Activated CD4-positive, CD25-positive, alpha-beta regulatory T cell treated with anti-CD3 and anti-CD28 coated beads, Interleukin-2, amount 50 U/mL, for 24 hours (primary cell): ENCODE data around the gene FFAR2.

ENCODE experiments used
- ATAC-seq, 2 donors: fragments of 150-1000 bp; cut with Tn5 transposase; one replicate each; pipeline ENCODE4 v1.10.0; 2021; ENCODE audit warnings: mild to moderate bottlenecking in 1 of 2, moderate library complexity in 1 of 2

FFAR2 gene

GRCh38 chr19:35427187-35427586, 20.9 kb upstream of the FFAR2 start:
- no peak for ATAC-seq

DNA sequence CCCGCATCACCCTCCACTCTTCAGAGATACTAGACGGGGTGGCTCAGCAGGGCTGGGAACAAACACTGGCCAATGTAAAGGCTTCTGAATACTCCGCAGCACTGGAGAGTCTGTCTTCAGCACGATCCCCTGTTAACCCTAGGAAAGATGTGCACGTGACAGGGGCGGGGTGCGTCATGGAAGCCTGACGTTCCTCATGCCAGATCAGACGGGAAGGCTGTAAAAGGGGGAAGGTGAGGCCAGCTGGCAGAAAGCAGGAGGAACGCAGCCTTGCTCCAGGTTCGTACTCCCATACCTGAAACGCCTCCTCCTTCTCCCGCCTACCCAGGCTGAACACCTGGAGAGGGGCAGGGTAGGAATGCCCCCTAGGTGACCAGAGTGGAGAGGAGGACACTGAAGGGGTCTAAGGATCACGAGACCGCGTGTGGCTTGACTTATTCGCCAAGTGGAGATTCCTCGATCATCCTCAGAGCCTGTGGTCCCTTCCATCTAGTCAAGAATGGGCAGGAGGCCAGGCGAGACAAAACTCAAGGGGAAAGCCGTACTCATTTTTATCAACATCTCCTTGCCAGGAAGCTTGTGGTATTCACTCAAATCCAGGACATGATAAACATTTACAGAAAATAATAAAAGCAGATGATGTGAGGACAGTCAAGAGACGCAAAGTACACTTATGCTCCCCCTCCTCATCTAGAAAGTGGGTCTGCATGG, 18.2 kb upstream of the FFAR2 start:
- ATAC-seq: no peak

- ATAC-seq: no peak
Measured at GRCh38 chr19:35430409-35431144, 17.5 kb upstream of the FFAR2 start.

DNA sequence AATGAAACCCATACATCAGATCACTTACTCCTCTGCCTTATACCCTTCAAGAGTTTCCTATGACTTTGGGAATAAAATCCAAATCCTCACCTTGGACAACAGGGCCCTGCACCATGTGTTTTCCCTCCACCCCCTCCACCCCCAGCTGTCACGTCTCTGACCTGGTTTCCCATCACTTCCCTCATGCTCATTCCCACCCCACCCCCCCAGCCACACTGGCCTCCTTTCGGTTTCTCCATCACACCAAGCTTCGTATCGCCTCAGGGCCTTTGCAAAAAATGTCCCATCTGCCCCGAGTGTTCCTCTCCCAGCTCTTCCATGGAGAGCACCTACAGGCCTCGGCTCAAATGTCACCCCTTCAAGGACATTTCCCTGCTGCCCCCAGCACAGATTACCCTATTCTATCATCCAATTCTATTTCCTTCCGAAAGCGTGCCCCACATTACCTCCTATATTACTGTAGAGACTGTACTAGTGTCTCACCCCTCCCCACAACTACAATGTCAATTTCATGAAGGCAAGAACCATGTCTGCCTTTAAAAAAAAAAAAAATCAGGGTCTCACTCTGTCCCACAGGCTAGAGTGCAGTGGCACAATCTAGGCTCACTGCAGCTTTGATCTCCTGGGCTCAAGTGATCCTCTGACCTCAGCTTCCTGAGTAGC, 16.8 kb upstream of the FFAR2 start:
- no peak for ATAC-seq

DNA sequence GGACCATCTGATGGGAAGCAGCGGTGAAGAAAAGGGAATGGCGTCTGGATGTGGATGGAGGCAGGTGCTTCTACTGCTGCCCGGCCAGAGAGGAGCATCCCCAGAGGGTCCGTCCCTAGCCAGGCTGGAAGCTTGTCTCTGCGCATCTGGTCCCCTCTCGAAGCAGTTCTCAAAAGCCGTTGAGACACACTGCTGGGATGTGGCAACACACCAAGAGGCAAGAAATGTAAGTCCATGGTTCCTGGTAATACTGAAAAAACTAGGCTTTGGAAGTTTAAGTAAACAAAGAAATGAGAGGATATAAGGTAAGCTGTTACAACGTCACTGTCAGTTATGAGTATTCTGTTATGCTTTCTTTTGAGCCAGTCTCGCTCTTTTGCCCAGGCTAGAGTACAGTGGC, 15.1 kb upstream of the FFAR2 start:
- no peak for ATAC-seq

DNA sequence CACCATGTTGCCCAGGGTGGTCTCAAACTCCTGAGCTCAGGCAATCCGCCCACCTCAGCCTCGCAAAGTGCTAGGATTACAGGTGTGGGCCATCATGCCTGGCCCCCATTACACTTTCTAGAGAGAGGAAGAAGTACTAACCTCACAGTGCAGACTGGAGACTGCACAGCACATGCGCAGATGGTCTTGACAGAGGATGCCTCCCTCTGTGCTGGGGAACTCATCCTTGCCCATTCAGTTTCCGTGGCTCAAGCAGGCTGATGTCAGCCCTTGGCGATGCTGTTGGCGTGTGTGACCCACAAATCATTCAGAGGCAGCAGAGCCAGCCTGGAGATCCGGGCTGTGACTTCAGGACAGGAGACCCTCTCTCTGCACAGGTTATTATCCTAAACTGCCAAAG, 14.6 kb upstream of the FFAR2 start:
- ATAC-seq: no peak

- ATAC-seq: no peak
Measured at GRCh38 chr19:35435896-35436295, 12.2 kb upstream of the FFAR2 start.

DNA sequence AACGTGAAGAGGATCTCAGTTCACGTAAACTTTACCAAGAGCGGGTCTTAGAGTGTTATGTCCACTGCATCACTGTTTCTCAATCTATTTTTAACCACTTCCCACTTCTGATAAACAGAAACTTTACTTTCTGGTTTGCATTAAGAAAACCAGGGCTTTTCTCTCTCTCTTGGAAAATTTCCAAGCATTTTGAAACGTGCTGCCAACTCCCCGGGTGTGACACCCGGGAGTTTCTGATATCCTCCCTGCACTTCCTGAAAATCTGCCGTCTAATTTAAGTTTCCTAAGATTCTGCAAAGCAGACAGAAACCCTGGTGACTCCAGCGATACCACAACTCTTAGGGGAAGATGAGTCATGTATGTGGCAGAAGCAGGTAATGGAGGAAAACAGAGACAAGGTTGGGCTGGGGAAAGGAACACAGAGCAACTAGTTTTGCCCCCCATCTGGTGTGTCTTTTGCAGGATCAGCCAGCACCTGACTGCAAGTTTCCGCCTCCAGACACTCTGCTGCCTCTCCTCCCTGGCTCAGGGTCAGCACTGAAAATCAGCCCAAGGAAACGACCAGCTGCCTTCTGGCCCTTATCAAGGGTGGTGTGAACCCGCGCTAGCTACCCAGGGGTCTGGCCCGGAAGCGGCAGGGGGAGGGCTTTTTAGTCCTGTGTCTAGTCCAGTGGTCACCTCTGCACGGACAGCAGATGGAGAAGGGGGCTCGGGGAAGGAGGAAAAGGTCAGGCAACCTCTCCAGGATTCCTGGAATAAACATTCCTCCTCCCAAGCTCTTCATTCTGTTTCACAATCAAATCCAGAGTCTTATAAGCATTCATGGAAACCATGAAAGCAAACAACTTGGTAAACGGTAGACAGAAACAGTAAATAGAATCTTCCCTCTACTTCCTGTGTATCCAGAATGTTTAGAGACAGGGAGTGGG, 11.3 kb upstream of the FFAR2 start:
- peak; percentile 63 to 76 for ATAC-seq

- no peak for ATAC-seq
Measured at GRCh38 chr19:35437406-35437951, 10.6 kb upstream of the FFAR2 start.

- no peak for ATAC-seq
Measured at GRCh38 chr19:35438096-35438495, 10.0 kb upstream of the FFAR2 start.

GRCh38 chr19:35438527-35438926, 9.5 kb upstream of the FFAR2 start:
- no peak for ATAC-seq

DNA sequence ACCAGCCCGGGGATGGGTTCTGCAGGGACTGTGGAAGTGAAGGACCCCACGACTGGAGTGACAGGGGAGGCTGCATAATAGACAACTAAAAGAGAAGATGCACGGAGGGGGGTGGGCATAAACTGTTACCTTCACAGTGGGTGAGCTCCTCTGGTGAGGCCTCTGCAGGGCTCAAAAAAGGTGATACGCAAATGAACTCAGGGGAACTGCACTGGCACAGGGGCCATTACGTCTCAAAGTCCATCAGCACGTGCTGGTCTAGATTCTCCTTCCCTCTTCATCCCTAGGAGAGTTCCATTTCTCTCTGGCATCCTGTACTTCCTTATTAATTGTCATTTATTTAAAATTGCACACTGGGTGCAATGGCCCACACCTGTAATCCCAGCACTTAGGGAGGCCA, 8.1 kb upstream of the FFAR2 start:
- no peak for ATAC-seq

GRCh38 chr19:35442091-35442490, 6.0 kb upstream of the FFAR2 start:
- ATAC-seq: no peak

GRCh38 chr19:35444735-35445134, 3.3 kb upstream of the FFAR2 start:
- no peak for ATAC-seq

DNA sequence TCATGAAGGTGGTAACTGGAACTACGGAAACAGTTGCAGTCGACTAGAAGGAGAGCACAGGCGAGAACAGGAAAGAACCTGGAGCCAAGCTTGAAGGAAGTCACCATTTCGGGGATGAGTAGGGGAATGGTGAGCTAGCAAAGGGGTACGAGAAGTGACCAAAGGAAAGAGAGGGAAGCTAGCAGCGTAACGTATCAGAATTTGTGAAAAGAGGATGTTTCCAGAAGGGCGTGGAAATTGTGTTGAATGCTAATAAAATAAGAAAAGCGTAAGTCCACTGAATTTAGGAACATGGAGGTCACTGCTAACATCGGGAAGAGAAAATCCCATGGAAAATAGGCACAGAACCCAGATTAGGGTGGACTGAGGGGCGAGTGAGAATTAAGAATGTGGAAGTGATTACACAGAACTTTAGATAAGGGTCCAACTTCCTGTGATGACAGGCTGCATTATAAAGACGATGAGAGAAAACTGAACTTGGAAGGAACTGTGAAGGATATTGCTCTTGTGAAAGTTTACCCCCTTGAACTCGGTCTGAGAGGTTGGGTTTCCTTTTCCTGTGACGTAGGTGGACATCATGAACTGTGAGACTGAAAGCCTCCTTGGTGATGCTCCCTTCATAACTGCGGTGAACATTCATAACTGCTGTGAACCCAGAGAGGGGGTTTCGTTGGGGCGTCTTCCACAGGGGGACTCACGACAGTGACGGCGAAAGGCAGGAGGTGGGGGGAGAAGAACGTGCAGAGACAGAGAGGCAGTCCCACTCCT, 2.0 kb upstream of the FFAR2 start:
- peak in 1 of 2 donors; percentile 49 for ATAC-seq

- no peak for ATAC-seq
Measured at GRCh38 chr19:35449359-35450043, 1.4 kb downstream of the FFAR2 start.

DNA sequence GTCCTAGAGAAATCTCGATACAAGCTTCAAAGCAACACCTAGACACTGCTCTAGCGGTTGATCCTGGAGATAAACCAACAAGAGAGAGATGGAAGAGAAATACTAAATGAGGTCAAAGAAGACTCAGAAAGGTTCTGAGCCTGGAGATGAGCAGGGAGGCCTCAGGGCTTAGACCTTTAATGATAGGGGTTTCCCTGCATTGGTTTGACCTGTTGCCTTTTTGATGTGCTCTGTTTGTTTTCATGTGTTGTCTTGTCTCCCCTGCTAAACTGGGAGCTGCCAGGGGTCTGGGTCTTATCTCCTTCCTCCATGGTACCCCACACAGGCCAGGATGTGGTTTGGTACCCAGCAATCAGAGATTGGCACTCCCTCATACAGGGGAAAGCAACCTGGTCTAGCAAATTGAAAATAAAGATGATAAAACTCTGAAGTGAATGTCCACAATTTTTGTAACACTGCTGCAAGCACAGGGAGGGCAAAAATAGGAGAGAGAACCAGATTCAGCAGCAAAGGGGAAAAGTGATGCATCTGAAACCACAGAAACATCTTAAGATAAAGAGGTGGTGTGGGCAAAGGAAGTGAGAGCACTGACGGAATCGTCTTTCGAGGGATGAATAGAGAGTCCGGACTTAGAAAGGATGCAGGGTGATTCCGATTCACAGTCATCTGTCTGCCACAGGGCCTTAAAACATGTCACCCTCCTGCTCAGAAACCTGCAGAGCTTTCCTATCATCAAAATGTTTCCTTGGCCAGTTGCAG, 3.5 kb downstream of the FFAR2 start:
- peak; percentile 44 to 74 for ATAC-seq

- no peak for ATAC-seq
Measured at GRCh38 chr19:35454663-35455062, 6.6 kb downstream of the FFAR2 start.

DNA sequence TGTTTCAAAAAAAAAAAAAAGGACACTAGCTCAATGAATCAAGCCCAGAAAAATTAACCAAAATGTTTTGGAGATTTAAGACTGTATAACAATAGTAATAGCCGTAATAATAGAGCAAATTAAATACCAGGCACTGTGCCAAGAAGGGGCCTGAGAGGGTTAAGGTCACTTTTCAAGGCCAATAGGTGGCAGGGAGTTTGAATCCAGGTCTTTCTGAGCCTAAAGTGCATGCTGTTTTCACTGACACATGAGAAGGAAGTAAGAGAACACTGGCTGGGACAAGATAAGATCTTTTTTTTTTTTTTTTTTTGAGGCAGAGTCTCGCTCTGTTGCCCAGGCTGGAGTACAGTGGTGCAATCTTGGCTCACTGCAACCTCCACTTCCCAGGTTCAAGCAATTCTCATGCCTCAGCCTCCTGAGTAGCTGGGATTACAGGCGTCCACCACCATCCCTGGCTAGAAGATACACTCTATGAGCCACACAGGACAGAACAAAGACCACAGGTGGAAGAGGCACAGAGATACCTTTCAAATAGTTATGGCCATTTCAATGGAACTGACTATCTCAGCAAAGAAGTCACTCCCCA, 7.7 kb downstream of the FFAR2 start:
- no peak for ATAC-seq

GRCh38 chr19:35457173-35457572, 9.1 kb downstream of the FFAR2 start:
- ATAC-seq: no peak
